ELF-1 (cell line): ENCODE measurements around the gene PLCB4.
"Not testable (repeated sequence)": the region's sequence is repeated elsewhere in the genome, so short reads cannot be mapped to it uniquely, and the experiment has no call there.

ENCODE experiments used
- DNase-seq: peaks from one replicate; pipeline ENCODE4 v3.0.0-alpha.2; 2016; ENCODE audit warnings: low read depth, low spot score

PLCB4 gene

GRCh38 chr20:9068841-9069663, at the start of gene PLCB4:
PLCB4 (plus strand) TSS chr20:9069087; CDS start chr20:9307815, 238,728 bp downstream.
- DNase-seq, result peak; percentile 68

GRCh38 chr20:9019833-9020232, 49.1 kb upstream of the PLCB4 start:
- DNase-seq, result no peak

GRCh38 chr20:9021216-9021615, 47.7 kb upstream of the PLCB4 start:
- DNase-seq, result no peak

GRCh38 chr20:9021699-9022098, 47.2 kb upstream of the PLCB4 start:
- peak; percentile 33 for DNase-seq

- DNase-seq, result no peak
Measured at GRCh38 chr20:9022376-9022775, 46.5 kb upstream of the PLCB4 start.

- no peak for DNase-seq
Measured at GRCh38 chr20:9024606-9025005, 44.3 kb upstream of the PLCB4 start.

- no peak for DNase-seq
Measured at GRCh38 chr20:9025011-9025410, 43.9 kb upstream of the PLCB4 start.

GRCh38 chr20:9025643-9026042, 43.2 kb upstream of the PLCB4 start:
- no peak for DNase-seq

GRCh38 chr20:9027626-9028025, 41.3 kb upstream of the PLCB4 start:
- no peak for DNase-seq

GRCh38 chr20:9028419-9028818, 40.5 kb upstream of the PLCB4 start:
- no peak for DNase-seq

GRCh38 chr20:9031991-9032390, 36.9 kb upstream of the PLCB4 start:
- no peak for DNase-seq

- no peak for DNase-seq
Measured at GRCh38 chr20:9032758-9033157, 36.1 kb upstream of the PLCB4 start.

GRCh38 chr20:9035126-9035525, 33.8 kb upstream of the PLCB4 start:
- peak; percentile 23 for DNase-seq

GRCh38 chr20:9036593-9036992, 32.3 kb upstream of the PLCB4 start:
- no peak for DNase-seq

- DNase-seq, result no peak
Measured at GRCh38 chr20:9038791-9039535, 29.9 kb upstream of the PLCB4 start.

GRCh38 chr20:9040863-9041524, 27.9 kb upstream of the PLCB4 start:
- DNase-seq, result no peak

- no peak for DNase-seq
Measured at GRCh38 chr20:9043364-9043763, 25.5 kb upstream of the PLCB4 start.

- not testable (repeated sequence) for DNase-seq
Measured at GRCh38 chr20:9047928-9048327, 21.0 kb upstream of the PLCB4 start.

- DNase-seq, result no peak
Measured at GRCh38 chr20:9051508-9051907, 17.4 kb upstream of the PLCB4 start.

GRCh38 chr20:9052136-9052535, 16.8 kb upstream of the PLCB4 start:
- DNase-seq, result no peak

GRCh38 chr20:9053108-9053507, 15.8 kb upstream of the PLCB4 start:
- no peak for DNase-seq

- DNase-seq, result no peak
Measured at GRCh38 chr20:9054176-9054575, 14.7 kb upstream of the PLCB4 start.
